Retinal pigment epithelial cell (primary cell): ENCODE measurements around the gene SDHA.

Experiments used
- DNase-seq: peaks from one replicate; pipeline ENCODE4 v3.0.0-alpha.2; 2010; ENCODE audit warnings: low read depth
- H3K4me3 ChIP-seq: 2 replicates; pipeline ENCODE4 v1.5.1; 2011; ENCODE audit warnings: mild to moderate bottlenecking, low read length, control low read depth, moderate library complexity
- TF ChIP-seq, protein P1 (sequence below): conservative IDR thresholded peaks from 2 replicates; pipeline ENCODE4 v1.5.1; 2011; ENCODE audit warnings: low read depth, low read length, control low read depth, inconsistent platforms

SDHA gene

GRCh38 chr5:172841-173251 is 45.3 kb upstream of the SDHA start:
- no peak overlapping the region for H3K4me3 ChIP-seq
- DNase-seq = no peak
- TF ChIP-seq, protein P1, sequence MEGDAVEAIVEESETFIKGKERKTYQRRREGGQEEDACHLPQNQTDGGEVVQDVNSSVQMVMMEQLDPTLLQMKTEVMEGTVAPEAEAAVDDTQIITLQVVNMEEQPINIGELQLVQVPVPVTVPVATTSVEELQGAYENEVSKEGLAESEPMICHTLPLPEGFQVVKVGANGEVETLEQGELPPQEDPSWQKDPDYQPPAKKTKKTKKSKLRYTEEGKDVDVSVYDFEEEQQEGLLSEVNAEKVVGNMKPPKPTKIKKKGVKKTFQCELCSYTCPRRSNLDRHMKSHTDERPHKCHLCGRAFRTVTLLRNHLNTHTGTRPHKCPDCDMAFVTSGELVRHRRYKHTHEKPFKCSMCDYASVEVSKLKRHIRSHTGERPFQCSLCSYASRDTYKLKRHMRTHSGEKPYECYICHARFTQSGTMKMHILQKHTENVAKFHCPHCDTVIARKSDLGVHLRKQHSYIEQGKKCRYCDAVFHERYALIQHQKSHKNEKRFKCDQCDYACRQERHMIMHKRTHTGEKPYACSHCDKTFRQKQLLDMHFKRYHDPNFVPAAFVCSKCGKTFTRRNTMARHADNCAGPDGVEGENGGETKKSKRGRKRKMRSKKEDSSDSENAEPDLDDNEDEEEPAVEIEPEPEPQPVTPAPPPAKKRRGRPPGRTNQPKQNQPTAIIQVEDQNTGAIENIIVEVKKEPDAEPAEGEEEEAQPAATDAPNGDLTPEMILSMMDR = no peak

DNA sequence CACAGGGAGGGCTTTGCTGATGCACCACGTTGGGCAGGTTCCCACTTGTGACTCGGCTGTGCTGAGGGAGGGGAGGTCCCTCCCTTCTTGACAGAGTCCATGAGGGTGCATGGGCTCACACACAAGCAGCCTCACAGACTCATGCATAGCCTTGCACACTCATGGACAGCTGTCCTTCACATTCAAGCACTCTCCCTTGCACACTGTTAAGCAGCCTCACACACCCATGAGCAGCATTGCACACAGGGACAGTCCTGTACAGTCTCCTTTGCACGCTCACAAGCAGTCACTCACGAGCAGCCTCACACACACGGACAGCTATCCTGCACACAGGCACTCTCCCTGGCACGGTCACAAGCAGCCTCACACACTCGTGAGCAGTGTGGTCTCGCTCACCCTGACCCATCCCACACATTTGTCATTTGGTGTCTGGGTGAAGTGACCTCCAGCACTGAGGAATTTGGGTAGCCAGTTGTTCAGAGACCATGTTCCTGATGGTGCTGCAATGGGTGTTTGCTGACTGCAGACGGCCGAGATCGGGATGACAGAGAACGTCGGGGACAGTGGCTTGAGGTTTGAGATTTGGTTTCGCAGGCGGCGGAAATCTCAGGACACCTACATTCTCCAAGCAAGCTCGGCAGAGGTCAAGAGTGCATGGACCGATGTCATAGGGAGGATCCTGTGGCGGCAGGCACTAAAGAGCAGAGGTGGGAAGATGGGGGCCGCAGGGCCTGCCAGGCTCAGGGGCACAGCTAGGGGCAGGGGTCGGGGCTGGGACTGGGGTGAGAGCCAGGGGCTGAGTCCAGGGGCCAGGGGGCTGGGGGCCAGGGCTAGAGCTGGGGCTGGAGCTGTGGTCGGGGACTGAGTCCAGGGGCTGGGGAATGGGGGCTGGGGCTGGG is 44.5 kb upstream of the SDHA start:
- no peak for DNase-seq
- TF ChIP-seq, protein P1 = no peak
- H3K4me3 ChIP-seq = no peak overlapping the region

- TF ChIP-seq, protein P1 = no peak
These were observed 43.9 kb upstream of the SDHA start for GRCh38 chr5:174291-174600.

GRCh38 chr5:174876-175465 is 43.1 kb upstream of the SDHA start:
- no peak for DNase-seq
- H3K4me3 ChIP-seq = no peak overlapping the region
- TF ChIP-seq, protein P1 = no peak

More at GRCh38 chr5:174291-174600, 43.9 kb upstream of the SDHA start:
- DNase-seq = no peak
- no peak overlapping the region for H3K4me3 ChIP-seq

- no peak overlapping the region for H3K4me3 ChIP-seq
- no peak for DNase-seq
- TF ChIP-seq, protein P1 = no peak
These were observed 41.8 kb upstream of the SDHA start for GRCh38 chr5:176296-176823.

DNA sequence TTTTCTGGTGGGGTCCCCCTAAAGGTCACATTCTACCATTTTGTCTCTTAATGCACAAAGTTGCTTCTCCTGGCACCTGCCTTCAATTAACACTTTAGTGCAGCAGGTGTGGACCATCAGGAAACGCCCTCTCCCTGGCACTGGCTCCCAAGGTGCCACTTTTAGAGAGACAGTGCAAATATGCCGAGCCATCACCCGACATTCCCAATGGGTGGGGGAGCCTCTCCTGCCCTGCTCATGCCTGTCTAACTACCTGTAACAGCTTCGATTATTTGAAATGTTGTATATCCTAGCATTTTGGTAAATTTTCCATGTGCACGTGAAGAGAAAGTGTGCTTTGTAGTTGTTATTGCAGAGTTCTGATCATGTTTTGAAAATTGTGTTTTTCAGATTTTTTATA is 40.0 kb upstream of the SDHA start:
- no peak for DNase-seq
- TF ChIP-seq, protein P1 = no peak

More for the DNA sequence above, 40.0 kb upstream of the SDHA start:
- H3K4me3 ChIP-seq = no peak overlapping the region
